Fibroblast of lung (primary cell): ENCODE measurements around the gene CAMK2G.

Experiments
- EZH2 ChIP-seq: IDR thresholded peaks from 2 replicates; pipeline ENCODE4 v1.5.1; 2012; ENCODE audit warnings: low read length, control low read depth, mild to moderate bottlenecking; ENCODE audit errors: missing control alignments
- TF ChIP-seq, protein P1 (sequence below), 2 donors: IDR thresholded peaks in 1 of 2; conservative IDR thresholded peaks in 1 of 2; 1 replicate in 1 of 2; 2 replicates in 1 of 2; pipeline ENCODE4 v1.5.1; 2011 to 2012; ENCODE audit warnings: low read length in 2 of 2, control low read depth in 1 of 2, inconsistent platforms in 1 of 2, low read depth in 1 of 2, mild to moderate bottlenecking in 1 of 2

- TF ChIP-seq, protein P1, sequence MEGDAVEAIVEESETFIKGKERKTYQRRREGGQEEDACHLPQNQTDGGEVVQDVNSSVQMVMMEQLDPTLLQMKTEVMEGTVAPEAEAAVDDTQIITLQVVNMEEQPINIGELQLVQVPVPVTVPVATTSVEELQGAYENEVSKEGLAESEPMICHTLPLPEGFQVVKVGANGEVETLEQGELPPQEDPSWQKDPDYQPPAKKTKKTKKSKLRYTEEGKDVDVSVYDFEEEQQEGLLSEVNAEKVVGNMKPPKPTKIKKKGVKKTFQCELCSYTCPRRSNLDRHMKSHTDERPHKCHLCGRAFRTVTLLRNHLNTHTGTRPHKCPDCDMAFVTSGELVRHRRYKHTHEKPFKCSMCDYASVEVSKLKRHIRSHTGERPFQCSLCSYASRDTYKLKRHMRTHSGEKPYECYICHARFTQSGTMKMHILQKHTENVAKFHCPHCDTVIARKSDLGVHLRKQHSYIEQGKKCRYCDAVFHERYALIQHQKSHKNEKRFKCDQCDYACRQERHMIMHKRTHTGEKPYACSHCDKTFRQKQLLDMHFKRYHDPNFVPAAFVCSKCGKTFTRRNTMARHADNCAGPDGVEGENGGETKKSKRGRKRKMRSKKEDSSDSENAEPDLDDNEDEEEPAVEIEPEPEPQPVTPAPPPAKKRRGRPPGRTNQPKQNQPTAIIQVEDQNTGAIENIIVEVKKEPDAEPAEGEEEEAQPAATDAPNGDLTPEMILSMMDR (conservative IDR thresholded peaks at IDR 0.05 in 1 of 2, IDR thresholded peaks at IDR 0.05 in 1 of 2; ENCODE audit: low read depth in 1 of 2, low read length in 2 of 2): no peak
- no peak for TF ChIP-seq EZH2
These were observed 7.1 kb downstream of the CAMK2G start for GRCh38 chr10:73867126-73867807.
